Vagina (tissue), 2 donors: ENCODE results near the gene PNPLA2. TPM values are rescaled to one million over a fixed set of nuclear protein-coding genes. Genes with fewer than 3 reads are reported as not detected.

Experiments used
- DNase-seq, 2 donors: peaks; one replicate each; pipeline ENCODE4 v3.0.0-alpha.2; 2017; ENCODE audit errors: extremely low spot score in 2 of 2
- H3K27ac ChIP-seq: fragments of 200-600 bp; sonication (generic); one replicate; pipeline ENCODE4 v1.5.1; 2019
- H3K27me3 ChIP-seq: fragments of 200-600 bp; sonication (generic); one replicate; pipeline ENCODE4 v1.5.1; 2019
- H3K36me3 ChIP-seq, 2 donors: fragments of 200-600 bp; sonication (generic); one replicate each; pipeline ENCODE4 v1.5.1; 2017 to 2019
- H3K4me1 ChIP-seq: fragments of 200-600 bp; sonication (generic); one replicate; pipeline ENCODE4 v1.5.1; 2019
- H3K4me3 ChIP-seq, 2 donors: fragments of 200-600 bp; sonication (generic); 1 replicate in 1 of 2; 2 replicates in 1 of 2; pipeline ENCODE4 v1.5.1; 2016 to 2019
- H3K9me3 ChIP-seq: fragments of 200-600 bp; sonication (generic); one replicate; pipeline ENCODE4 v1.5.1; 2019
- POLR2A ChIP-seq, 2 donors: fragments of 450-650 bp; IDR thresholded peaks; one replicate each; pipeline ENCODE4 v1.6.1; 2017; ENCODE audit warnings: antibody characterized with exemption in 2 of 2, mild to moderate bottlenecking in 2 of 2, moderate library complexity in 2 of 2
- POLR2AphosphoS5 ChIP-seq, 2 donors: sonication (generic); formaldehyde crosslinking; IDR thresholded peaks; one replicate each; pipeline ENCODE4 v1.9.0; 2017; ENCODE audit warnings: antibody characterized with exemption in 2 of 2, mild to moderate bottlenecking in 2 of 2, low read depth in 1 of 2; ENCODE audit not compliant: insufficient read depth in 1 of 2
- intact Hi-C: fragments of 100-400 bp; cut with DNase I; formaldehyde crosslinking; loops from one replicate; pipeline ENCODE4 v1.15.1; 2023
- total RNA-seq: library from RNA; depleted of rRNA; stranded (reverse); fragments of >200 nt; gene quantifications from one replicate; pipeline ENCODE4 v1.2.3, GENCODE V29; 2016
- TF ChIP-seq, protein P1 (sequence below), 3 experiments: fragments of 450-650 bp in 2 of 3; fragments of 200-600 bp in 1 of 3; sonication (generic) in 1 of 3; IDR thresholded peaks; one replicate each; pipeline ENCODE4 v1.5.1; 2017 to 2019; ENCODE audit warnings: antibody characterized with exemption in 3 of 3, mild to moderate bottlenecking in 2 of 3, moderate library complexity in 2 of 3

Gene PNPLA2
- total RNA-seq, 1 donor from 2014 or later, result 103 TPM

DNA sequence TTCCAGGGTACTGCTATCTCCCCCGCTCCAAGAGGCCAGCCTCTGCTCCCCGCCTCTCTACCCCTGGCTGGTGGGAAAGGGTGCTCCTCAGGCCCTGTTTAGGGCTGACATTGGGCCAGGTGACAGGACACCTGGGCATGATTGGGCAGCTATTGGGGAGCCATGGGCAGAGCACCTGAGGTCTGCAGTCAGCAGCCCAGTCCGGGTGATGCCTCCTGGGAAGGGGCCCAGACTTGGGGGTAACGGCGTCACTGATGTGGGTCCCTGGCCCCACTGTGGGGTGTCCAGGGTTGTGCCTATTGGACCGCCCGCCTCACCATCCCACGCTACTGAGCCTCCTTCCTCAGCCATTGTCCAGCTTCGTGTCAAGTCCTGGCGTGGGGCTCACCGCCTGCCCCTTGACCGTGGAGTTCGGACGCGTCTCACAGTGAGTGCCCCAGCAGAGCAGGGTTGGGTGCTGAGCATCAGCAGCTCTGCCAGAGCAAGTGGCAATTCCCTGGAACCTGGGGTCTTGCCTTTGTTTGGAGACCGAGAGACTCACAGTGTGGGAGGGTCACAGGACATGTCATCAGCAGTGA is 38.7 kb upstream of the PNPLA2 start:
- intact Hi-C loops, result no loop called here
- H3K4me3 ChIP-seq, result no peak overlapping the region
- H3K4me1 ChIP-seq, result peaks cover 51% of the 10 kb centered on the region
- H3K27me3 ChIP-seq, result no peaks in the 10 kb centered on the region
- no peaks in the 10 kb centered on the region for H3K36me3 ChIP-seq
- no peak for DNase-seq
- TF ChIP-seq, protein P1, sequence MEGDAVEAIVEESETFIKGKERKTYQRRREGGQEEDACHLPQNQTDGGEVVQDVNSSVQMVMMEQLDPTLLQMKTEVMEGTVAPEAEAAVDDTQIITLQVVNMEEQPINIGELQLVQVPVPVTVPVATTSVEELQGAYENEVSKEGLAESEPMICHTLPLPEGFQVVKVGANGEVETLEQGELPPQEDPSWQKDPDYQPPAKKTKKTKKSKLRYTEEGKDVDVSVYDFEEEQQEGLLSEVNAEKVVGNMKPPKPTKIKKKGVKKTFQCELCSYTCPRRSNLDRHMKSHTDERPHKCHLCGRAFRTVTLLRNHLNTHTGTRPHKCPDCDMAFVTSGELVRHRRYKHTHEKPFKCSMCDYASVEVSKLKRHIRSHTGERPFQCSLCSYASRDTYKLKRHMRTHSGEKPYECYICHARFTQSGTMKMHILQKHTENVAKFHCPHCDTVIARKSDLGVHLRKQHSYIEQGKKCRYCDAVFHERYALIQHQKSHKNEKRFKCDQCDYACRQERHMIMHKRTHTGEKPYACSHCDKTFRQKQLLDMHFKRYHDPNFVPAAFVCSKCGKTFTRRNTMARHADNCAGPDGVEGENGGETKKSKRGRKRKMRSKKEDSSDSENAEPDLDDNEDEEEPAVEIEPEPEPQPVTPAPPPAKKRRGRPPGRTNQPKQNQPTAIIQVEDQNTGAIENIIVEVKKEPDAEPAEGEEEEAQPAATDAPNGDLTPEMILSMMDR (IDR thresholded peaks at IDR 0.05), result no peak
- TF ChIP-seq POLR2AphosphoS5 (IDR thresholded peaks at IDR 0.05; ENCODE audit: insufficient read depth in 1 of 2, low read depth in 1 of 2) (no peak), POLR2A (IDR thresholded peaks at IDR 0.05) (no peak)
- no peak overlapping the region for H3K27ac ChIP-seq
- H3K9me3 ChIP-seq, result no peaks in the 10 kb centered on the region

DNA sequence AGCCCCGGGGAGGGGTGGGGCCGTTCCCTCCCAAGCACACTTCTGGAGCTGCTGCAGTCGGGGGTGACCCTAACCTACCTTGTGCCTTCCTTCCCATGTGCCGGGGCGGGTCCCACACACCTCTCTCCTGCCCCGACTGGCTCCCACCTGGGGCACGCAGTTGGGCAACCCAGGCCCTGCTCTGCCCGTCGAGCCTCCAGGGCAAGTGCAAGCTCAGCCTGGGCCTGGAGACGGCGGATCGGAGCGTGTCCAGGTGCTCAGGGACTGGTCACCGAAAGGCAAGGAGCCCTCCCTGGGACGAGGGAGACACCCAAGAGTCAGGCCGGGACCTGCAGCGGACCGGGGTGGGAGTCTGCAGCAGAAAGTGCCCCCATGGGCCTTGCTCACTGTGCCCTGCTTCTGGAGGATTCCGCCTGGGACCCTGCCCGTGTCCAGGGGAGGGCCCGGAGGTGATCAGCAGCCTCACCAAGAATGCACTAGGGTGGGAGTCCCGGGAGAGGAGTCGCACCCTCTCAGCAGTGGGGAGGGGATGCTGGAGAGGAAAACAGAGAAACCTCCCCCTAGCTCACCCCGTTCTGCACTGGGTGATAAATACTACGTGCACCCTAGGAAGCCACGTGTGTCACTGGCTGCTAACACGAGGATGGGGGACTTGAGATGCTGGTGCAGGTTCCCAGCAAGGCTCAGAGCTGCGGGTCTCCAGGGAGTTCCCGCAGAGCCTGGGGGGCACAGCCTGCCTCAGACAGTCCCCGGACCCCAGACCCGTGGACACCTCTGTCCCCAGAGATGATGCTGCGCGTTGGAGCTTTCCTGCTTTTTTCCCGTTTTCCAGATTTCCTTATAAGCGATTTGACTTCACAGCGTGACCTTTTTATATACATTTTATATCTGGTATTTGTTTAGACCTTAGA is 36.2 kb upstream of the PNPLA2 start:
- H3K36me3 ChIP-seq, result no peaks in the 10 kb centered on the region
- no peaks in the 10 kb centered on the region for H3K9me3 ChIP-seq
- intact Hi-C loops, result no loop called here
- TF ChIP-seq, protein P1 (IDR thresholded peaks at IDR 0.05), result no peak
- TF ChIP-seq POLR2A (IDR thresholded peaks at IDR 0.05) (no peak), POLR2AphosphoS5 (IDR thresholded peaks at IDR 0.05; ENCODE audit: insufficient read depth in 1 of 2, low read depth in 1 of 2) (no peak)
- no peak for DNase-seq
- H3K27ac ChIP-seq, result no peak overlapping the region
- H3K4me1 ChIP-seq, result peaks cover 32% of the 10 kb centered on the region
- no peaks in the 10 kb centered on the region for H3K27me3 ChIP-seq
- no peak overlapping the region for H3K4me3 ChIP-seq

DNA sequence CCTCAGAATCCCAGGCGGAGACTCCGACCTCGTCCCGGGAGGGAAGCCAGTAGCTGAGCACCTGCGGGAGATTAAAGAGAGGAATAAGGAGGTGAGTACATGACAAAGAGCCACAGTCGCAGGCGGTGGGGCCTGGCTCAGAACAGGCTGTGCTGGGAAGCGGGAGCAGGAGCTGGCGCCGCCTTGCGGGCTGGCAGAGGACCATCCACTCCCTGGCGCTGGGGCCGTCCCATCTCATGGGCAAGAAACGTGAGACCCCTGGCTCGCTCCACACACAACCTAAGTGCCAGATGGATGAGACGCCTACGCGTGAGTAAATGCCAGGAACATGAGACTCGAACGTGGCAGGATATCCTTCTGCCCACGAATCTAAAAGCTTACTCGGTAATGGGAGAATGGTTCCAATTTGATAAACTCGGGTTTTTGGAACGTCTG is 35.1 kb upstream of the PNPLA2 start:
- DNase-seq, result no peak
- Histone ChIP-seq H3K36me3 (no peaks in the 10 kb centered on the region), H3K27me3 (no peaks in the 10 kb centered on the region), H3K4me1 (peaks cover 22% of the 10 kb centered on the region), H3K4me3 (no peak overlapping the region), H3K27ac (peak overlapping the region; percentile 50), H3K9me3 (no peaks in the 10 kb centered on the region)
- intact Hi-C loops, result no loop called here
- peak; percentile 60 to 64 for TF ChIP-seq POLR2AphosphoS5 (IDR thresholded peaks at IDR 0.05; ENCODE audit: insufficient read depth in 1 of 2, low read depth in 1 of 2)
- TF ChIP-seq, protein P1 (IDR thresholded peaks at IDR 0.05), result peak; percentile 17 to 59 (median 21)
- TF ChIP-seq POLR2A (IDR thresholded peaks at IDR 0.05), result no peak

DNA sequence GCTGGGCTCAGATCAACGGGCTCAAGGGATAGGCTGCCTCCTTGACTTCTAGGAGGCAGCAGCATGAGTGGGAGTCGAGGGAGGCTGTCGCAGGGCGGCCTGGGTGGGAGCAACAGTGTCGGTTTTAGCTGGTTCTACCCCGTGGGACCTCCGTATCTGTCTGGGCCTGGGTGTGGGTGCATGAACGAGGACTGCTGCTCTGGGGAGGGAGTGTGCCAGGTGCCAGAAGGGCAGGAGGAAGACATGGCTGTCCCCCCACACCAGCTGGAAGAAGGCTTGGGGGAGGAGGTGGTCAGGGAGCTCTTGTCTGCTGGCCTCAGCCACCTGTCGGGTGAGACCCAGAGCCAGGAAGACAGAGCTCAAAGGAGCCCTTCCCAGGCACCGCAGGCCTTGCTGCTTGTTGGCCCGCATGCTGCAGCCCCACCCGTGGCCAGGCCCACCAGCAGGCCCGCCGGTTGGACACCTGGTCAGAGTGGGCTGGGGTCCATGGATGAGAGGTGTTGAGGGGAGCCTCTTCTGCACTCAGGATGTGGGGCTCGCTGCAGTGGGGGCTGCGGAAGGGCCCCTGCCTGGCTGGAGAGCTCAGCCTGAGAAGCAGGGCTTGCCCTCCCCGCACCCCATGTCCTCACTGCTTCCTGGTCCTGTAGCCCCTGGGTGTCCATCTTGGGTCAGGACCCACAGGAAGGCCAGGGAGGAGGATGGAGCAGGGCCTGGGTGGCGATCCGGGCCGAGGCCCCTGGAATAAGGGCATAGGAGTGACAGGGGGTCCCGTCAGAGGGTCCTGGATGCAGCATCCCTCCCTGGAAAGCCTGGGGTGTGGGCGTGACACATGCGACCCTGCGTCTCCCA is 32.3 kb upstream of the PNPLA2 start:
- no peaks in the 10 kb centered on the region for H3K36me3 ChIP-seq
- no peak overlapping the region for H3K4me3 ChIP-seq
- no peak for DNase-seq
- H3K4me1 ChIP-seq, result peaks cover 32% of the 10 kb centered on the region
- H3K9me3 ChIP-seq, result no peaks in the 10 kb centered on the region
- H3K27ac ChIP-seq, result no peak overlapping the region
- intact Hi-C loops, result no loop called here
- TF ChIP-seq POLR2A (IDR thresholded peaks at IDR 0.05) (no peak), POLR2AphosphoS5 (IDR thresholded peaks at IDR 0.05; ENCODE audit: insufficient read depth in 1 of 2, low read depth in 1 of 2) (no peak)
- TF ChIP-seq, protein P1 (IDR thresholded peaks at IDR 0.05), result no peak
- H3K27me3 ChIP-seq, result no peaks in the 10 kb centered on the region
